ENCODE measurements around the gene TP73.

Gene TP73

GRCh38 chr1:3777078-3777547, 124.8 kb downstream of the TP73 start:
- H3K4me3 Mint-ChIP-seq: no peak overlapping the region
- H3K27me3 Mint-ChIP-seq (ENCODE audit: low read depth): no peaks in the 10 kb centered on the region
- H3K4me1 Mint-ChIP-seq: peaks cover 11% of the 10 kb centered on the region
- TF ChIP-seq CTCF (IDR thresholded peaks at IDR 0.05; ENCODE audit: unreplicated experiment in 3 of 3): no peak
- peaks cover 29% of the 10 kb centered on the region for H3K36me3 Mint-ChIP-seq (ENCODE audit: low read depth)
- H3K9me3 Mint-ChIP-seq: no peaks in the 10 kb centered on the region
- H3K27ac Mint-ChIP-seq: no peak overlapping the region

GRCh38 chr1:3777647-3778589, 125.6 kb downstream of the TP73 start:
- no peaks in the 10 kb centered on the region for H3K27me3 Mint-ChIP-seq (ENCODE audit: low read depth)

GRCh38 chr1:3778590-3779264, 126.4 kb downstream of the TP73 start:
- no peaks in the 10 kb centered on the region for H3K9me3 Mint-ChIP-seq
- no peaks in the 10 kb centered on the region for H3K27me3 Mint-ChIP-seq (ENCODE audit: low read depth)
- no peak overlapping the region for H3K27ac Mint-ChIP-seq
- TF ChIP-seq CTCF (IDR thresholded peaks at IDR 0.05; ENCODE audit: unreplicated experiment in 3 of 3): no peak
- H3K36me3 Mint-ChIP-seq (ENCODE audit: low read depth): peaks cover 39% of the 10 kb centered on the region
- peaks cover 10% of the 10 kb centered on the region for H3K4me1 Mint-ChIP-seq
- H3K4me3 Mint-ChIP-seq: no peak overlapping the region

More at GRCh38 chr1:3777647-3778589, 125.6 kb downstream of the TP73 start:
- no peak overlapping the region for H3K4me3 Mint-ChIP-seq
- no peaks in the 10 kb centered on the region for H3K9me3 Mint-ChIP-seq
- H3K4me1 Mint-ChIP-seq: peaks cover 11% of the 10 kb centered on the region
- peaks cover 34% of the 10 kb centered on the region for H3K36me3 Mint-ChIP-seq (ENCODE audit: low read depth)
- no peak overlapping the region for H3K27ac Mint-ChIP-seq
- no peak for TF ChIP-seq CTCF (IDR thresholded peaks at IDR 0.05; ENCODE audit: unreplicated experiment in 3 of 3)

GRCh38 chr1:3779265-3779911, 127.1 kb downstream of the TP73 start:
- H3K27ac Mint-ChIP-seq: no peak overlapping the region
- H3K36me3 Mint-ChIP-seq (ENCODE audit: low read depth): peaks cover 45% of the 10 kb centered on the region
- no peak overlapping the region for H3K4me3 Mint-ChIP-seq
- H3K4me1 Mint-ChIP-seq: peaks cover 6% of the 10 kb centered on the region
- H3K27me3 Mint-ChIP-seq (ENCODE audit: low read depth): no peaks in the 10 kb centered on the region
- H3K9me3 Mint-ChIP-seq: no peaks in the 10 kb centered on the region
- no peak for TF ChIP-seq CTCF (IDR thresholded peaks at IDR 0.05; ENCODE audit: unreplicated experiment in 3 of 3)

- peaks cover 5% of the 10 kb centered on the region for H3K4me1 Mint-ChIP-seq
- no peak overlapping the region for H3K4me3 Mint-ChIP-seq
These were observed 127.6 kb downstream of the TP73 start for GRCh38 chr1:3779912-3780416.

More at GRCh38 chr1:3779912-3780416, 127.6 kb downstream of the TP73 start:
- H3K27ac Mint-ChIP-seq: no peak overlapping the region
- H3K36me3 Mint-ChIP-seq (ENCODE audit: low read depth): peaks cover 49% of the 10 kb centered on the region
- no peaks in the 10 kb centered on the region for H3K27me3 Mint-ChIP-seq (ENCODE audit: low read depth)
- TF ChIP-seq CTCF (IDR thresholded peaks at IDR 0.05; ENCODE audit: unreplicated experiment in 3 of 3): no peak
- H3K9me3 Mint-ChIP-seq: no peaks in the 10 kb centered on the region

Measured in nephron (organoid).